Inferior parietal cortex (tissue), 1 donor: ENCODE measurements around the gene SMIM22.
"Not testable (repeated sequence)": the region's sequence is repeated elsewhere in the genome, so short reads cannot be mapped to it uniquely, and the experiment has no call there.

Source experiments
- DNase-seq: peaks from one replicate; pipeline ENCODE4 v3.0.0-alpha.2; 2016; ENCODE audit errors: extremely low spot score

The SMIM22 gene

GRCh38 chr16:4768549-4769305 is 26.4 kb upstream of the SMIM22 start:
- peak; percentile 96 for DNase-seq

- peak; percentile 8 for DNase-seq
These were observed 25.9 kb upstream of the SMIM22 start for GRCh38 chr16:4769306-4769638.

- DNase-seq = no peak
These were observed 23.5 kb upstream of the SMIM22 start for GRCh38 chr16:4771646-4772045.

GRCh38 chr16:4772351-4772750 is 22.8 kb upstream of the SMIM22 start:
- DNase-seq = no peak

GRCh38 chr16:4775005-4775404 is 20.2 kb upstream of the SMIM22 start:
- DNase-seq = no peak

- no peak for DNase-seq
These were observed 18.9 kb upstream of the SMIM22 start for GRCh38 chr16:4776141-4776705.

- no peak for DNase-seq
These were observed 17.7 kb upstream of the SMIM22 start for GRCh38 chr16:4777339-4778049.

- DNase-seq = no peak
These were observed 17.1 kb upstream of the SMIM22 start for GRCh38 chr16:4778050-4778392.

- DNase-seq = no peak
These were observed 14.9 kb upstream of the SMIM22 start for GRCh38 chr16:4780235-4780634.

- no peak for DNase-seq
These were observed 11.8 kb upstream of the SMIM22 start for GRCh38 chr16:4783251-4783950.

- no peak for DNase-seq
These were observed 11.2 kb upstream of the SMIM22 start for GRCh38 chr16:4783951-4784336.

- not testable (repeated sequence) for DNase-seq
These were observed 10.7 kb upstream of the SMIM22 start for GRCh38 chr16:4784444-4784987.

- DNase-seq = no peak
These were observed 9.3 kb upstream of the SMIM22 start for GRCh38 chr16:4785758-4786433.

- no peak for DNase-seq
These were observed 8.1 kb upstream of the SMIM22 start for GRCh38 chr16:4787068-4787467.

GRCh38 chr16:4787627-4788482 is 7.3 kb upstream of the SMIM22 start, which contains the start of gene SEPTIN12:
SEPTIN12 (minus strand) TSS chr16:4788345; CDS start chr16:4787645, 700 bp downstream.
- no peak for DNase-seq

GRCh38 chr16:4788489-4788889 is 6.7 kb upstream of the SMIM22 start:
- no peak for DNase-seq

- no peak for DNase-seq
These were observed 6.3 kb upstream of the SMIM22 start for GRCh38 chr16:4788910-4789309.

GRCh38 chr16:4790261-4790660 is 4.9 kb upstream of the SMIM22 start:
- no peak for DNase-seq

GRCh38 chr16:4790871-4791270 is 4.3 kb upstream of the SMIM22 start:
- DNase-seq = no peak

GRCh38 chr16:4792951-4793513 is 2.1 kb upstream of the SMIM22 start:
- no peak for DNase-seq
